ENCODE data around the gene TESPA1.

Gene TESPA1

GRCh38 chr12:54973556-54973955, 11.0 kb downstream of the TESPA1 start:
- Mint-ChIP-seq H3K27me3 (ENCODE audit: low read depth) (no peaks in the 10 kb centered on the region), H3K27ac (peak overlapping the region; percentile 69), H3K9me3 (no peaks in the 10 kb centered on the region), H3K36me3 (ENCODE audit: low read depth) (peaks cover 77% of the 10 kb centered on the region), H3K4me3 (peak overlapping the region; percentile 94), H3K4me1 (ENCODE audit: low read depth) (peaks cover 81% of the 10 kb centered on the region)
- no peak for DNase-seq (ENCODE audit: low spot score)

GRCh38 chr12:54970741-54971140, 13.8 kb downstream of the TESPA1 start:
- H3K4me1 Mint-ChIP-seq (ENCODE audit: low read depth): peaks cover 81% of the 10 kb centered on the region
- no peaks in the 10 kb centered on the region for H3K27me3 Mint-ChIP-seq (ENCODE audit: low read depth)
- H3K36me3 Mint-ChIP-seq (ENCODE audit: low read depth): peaks cover 82% of the 10 kb centered on the region
- H3K27ac Mint-ChIP-seq: peak overlapping the region; percentile 60
- no peaks in the 10 kb centered on the region for H3K9me3 Mint-ChIP-seq
- H3K4me3 Mint-ChIP-seq: peak overlapping the region; percentile 49
- DNase-seq (ENCODE audit: low spot score): no peak

GRCh38 chr12:54968181-54968730, 16.3 kb downstream of the TESPA1 start:
- peaks cover 80% of the 10 kb centered on the region for H3K36me3 Mint-ChIP-seq (ENCODE audit: low read depth)
- no peak for DNase-seq (ENCODE audit: low spot score)
- no peaks in the 10 kb centered on the region for H3K9me3 Mint-ChIP-seq
- H3K4me1 Mint-ChIP-seq (ENCODE audit: low read depth): peaks cover 72% of the 10 kb centered on the region
- H3K27me3 Mint-ChIP-seq (ENCODE audit: low read depth): no peaks in the 10 kb centered on the region
- H3K27ac Mint-ChIP-seq: peak overlapping the region; percentile 83
- peak overlapping the region; percentile 77 for H3K4me3 Mint-ChIP-seq

GRCh38 chr12:54967461-54967860, 17.1 kb downstream of the TESPA1 start:
- Mint-ChIP-seq H3K27ac (peak overlapping the region; percentile 83), H3K36me3 (ENCODE audit: low read depth) (peaks cover 81% of the 10 kb centered on the region), H3K4me1 (ENCODE audit: low read depth) (peaks cover 72% of the 10 kb centered on the region), H3K27me3 (ENCODE audit: low read depth) (no peaks in the 10 kb centered on the region), H3K4me3 (peak overlapping the region; percentile 77), H3K9me3 (no peaks in the 10 kb centered on the region)
- no peak for DNase-seq (ENCODE audit: low spot score)

- no peaks in the 10 kb centered on the region for H3K27me3 Mint-ChIP-seq (ENCODE audit: low read depth)
- no peaks in the 10 kb centered on the region for H3K9me3 Mint-ChIP-seq
- H3K4me3 Mint-ChIP-seq: peak overlapping the region; percentile 28
- no peak for DNase-seq (ENCODE audit: low spot score)
- H3K4me1 Mint-ChIP-seq (ENCODE audit: low read depth): peaks cover 79% of the 10 kb centered on the region
- H3K27ac Mint-ChIP-seq: peak overlapping the region; percentile 47
- H3K36me3 Mint-ChIP-seq (ENCODE audit: low read depth): peaks cover 91% of the 10 kb centered on the region
Observed at GRCh38 chr12:54961190-54961589, 23.4 kb downstream of the TESPA1 start.

- H3K9me3 Mint-ChIP-seq: no peaks in the 10 kb centered on the region
- no peaks in the 10 kb centered on the region for H3K27me3 Mint-ChIP-seq (ENCODE audit: low read depth)
- DNase-seq (ENCODE audit: low spot score): no peak
- peak overlapping the region; percentile 18 for H3K4me3 Mint-ChIP-seq
- H3K4me1 Mint-ChIP-seq (ENCODE audit: low read depth): peaks cover 80% of the 10 kb centered on the region
- peak overlapping the region; percentile 63 for H3K27ac Mint-ChIP-seq
- H3K36me3 Mint-ChIP-seq (ENCODE audit: low read depth): peaks cover 91% of the 10 kb centered on the region
Observed at GRCh38 chr12:54959291-54960018, 25.1 kb downstream of the TESPA1 start.

GRCh38 chr12:54958048-54958658, 26.4 kb downstream of the TESPA1 start:
- H3K4me3 Mint-ChIP-seq: no peak overlapping the region
- peak; percentile 36 for DNase-seq (ENCODE audit: low spot score)
- peak overlapping the region; percentile 16 for H3K27ac Mint-ChIP-seq
- H3K27me3 Mint-ChIP-seq (ENCODE audit: low read depth): no peaks in the 10 kb centered on the region
- peaks cover 93% of the 10 kb centered on the region for H3K36me3 Mint-ChIP-seq (ENCODE audit: low read depth)
- peaks cover 77% of the 10 kb centered on the region for H3K4me1 Mint-ChIP-seq (ENCODE audit: low read depth)
- H3K9me3 Mint-ChIP-seq: peaks cover 5% of the 10 kb centered on the region

- peak overlapping the region; percentile 47 for H3K4me3 Mint-ChIP-seq
- peak overlapping the region; percentile 76 for H3K27ac Mint-ChIP-seq
- peaks cover 74% of the 10 kb centered on the region for H3K4me1 Mint-ChIP-seq (ENCODE audit: low read depth)
- no peak for DNase-seq (ENCODE audit: low spot score)
- peaks cover 94% of the 10 kb centered on the region for H3K36me3 Mint-ChIP-seq (ENCODE audit: low read depth)
- no peaks in the 10 kb centered on the region for H3K27me3 Mint-ChIP-seq (ENCODE audit: low read depth)
- peaks cover 11% of the 10 kb centered on the region for H3K9me3 Mint-ChIP-seq
Observed at GRCh38 chr12:54956818-54957641, 27.5 kb downstream of the TESPA1 start.

GRCh38 chr12:54956322-54956721, 28.2 kb downstream of the TESPA1 start:
- H3K9me3 Mint-ChIP-seq: peaks cover 16% of the 10 kb centered on the region
- peak; percentile 16 for DNase-seq (ENCODE audit: low spot score)
- H3K27ac Mint-ChIP-seq: peak overlapping the region; percentile 76
- no peaks in the 10 kb centered on the region for H3K27me3 Mint-ChIP-seq (ENCODE audit: low read depth)
- peaks cover 68% of the 10 kb centered on the region for H3K4me1 Mint-ChIP-seq (ENCODE audit: low read depth)
- H3K36me3 Mint-ChIP-seq (ENCODE audit: low read depth): peaks cover 93% of the 10 kb centered on the region
- H3K4me3 Mint-ChIP-seq: peak overlapping the region; percentile 23

- Mint-ChIP-seq H3K4me3 (no peak overlapping the region), H3K4me1 (ENCODE audit: low read depth) (peaks cover 66% of the 10 kb centered on the region), H3K36me3 (ENCODE audit: low read depth) (peaks cover 95% of the 10 kb centered on the region)
Observed at GRCh38 chr12:54954801-54955200, 29.8 kb downstream of the TESPA1 start.

GRCh38 chr12:54954228-54954627, 30.3 kb downstream of the TESPA1 start:
- Mint-ChIP-seq H3K4me3 (no peak overlapping the region), H3K36me3 (ENCODE audit: low read depth) (peaks cover 95% of the 10 kb centered on the region), H3K27me3 (ENCODE audit: low read depth) (no peaks in the 10 kb centered on the region), H3K27ac (peak overlapping the region; percentile 64), H3K9me3 (peaks cover 20% of the 10 kb centered on the region), H3K4me1 (ENCODE audit: low read depth) (peaks cover 62% of the 10 kb centered on the region)
- DNase-seq (ENCODE audit: low spot score): no peak

More at GRCh38 chr12:54954801-54955200, 29.8 kb downstream of the TESPA1 start:
- Mint-ChIP-seq H3K27me3 (ENCODE audit: low read depth) (no peaks in the 10 kb centered on the region), H3K27ac (no peak overlapping the region), H3K9me3 (peaks cover 20% of the 10 kb centered on the region)
- DNase-seq (ENCODE audit: low spot score): no peak

- DNase-seq (ENCODE audit: low spot score): no peak
- peaks cover 84% of the 10 kb centered on the region for H3K36me3 Mint-ChIP-seq (ENCODE audit: low read depth)
- peaks cover 20% of the 10 kb centered on the region for H3K9me3 Mint-ChIP-seq
- H3K27me3 Mint-ChIP-seq (ENCODE audit: low read depth): no peaks in the 10 kb centered on the region
- H3K4me1 Mint-ChIP-seq (ENCODE audit: low read depth): peaks cover 30% of the 10 kb centered on the region
- H3K27ac Mint-ChIP-seq: no peak overlapping the region
- no peak overlapping the region for H3K4me3 Mint-ChIP-seq
Observed at GRCh38 chr12:54950071-54950727, 34.4 kb downstream of the TESPA1 start.

- peaks cover 17% of the 10 kb centered on the region for H3K9me3 Mint-ChIP-seq
- no peak overlapping the region for H3K4me3 Mint-ChIP-seq
- H3K36me3 Mint-ChIP-seq (ENCODE audit: low read depth): peaks cover 74% of the 10 kb centered on the region
- H3K27me3 Mint-ChIP-seq (ENCODE audit: low read depth): no peaks in the 10 kb centered on the region
- no peak overlapping the region for H3K27ac Mint-ChIP-seq
- DNase-seq (ENCODE audit: low spot score): no peak
- peaks cover 23% of the 10 kb centered on the region for H3K4me1 Mint-ChIP-seq (ENCODE audit: low read depth)
Observed at GRCh38 chr12:54949073-54949711, 35.4 kb downstream of the TESPA1 start.
